Right lobe of liver (tissue), 4 donors: Measurements from ENCODE around the gene POLR3B.

Source experiments
- POLR2A ChIP-seq: fragments of 450-650 bp; IDR thresholded peaks from one replicate; pipeline ENCODE4 v1.6.1; 2017; ENCODE audit warnings: antibody characterized with exemption, mild to moderate bottlenecking
- TF ChIP-seq, protein P1 (sequence below), 4 donors: fragments of 200-600 bp in 3 of 4; fragments of 450-650 bp in 1 of 4; IDR thresholded peaks; one replicate each; pipeline versions ENCODE4 v1.5.1 to v1.8.0; 2016 to 2022; ENCODE audit warnings: antibody characterized with exemption in 4 of 4, mild to moderate bottlenecking in 2 of 4
- donor health status: DM: no; HTN: no; CAD: no.
- donor health status: DM: no; HTN: no; CAD: no.
- donor health status: DM: no; HTN: yes; CAD: no.

DNA sequence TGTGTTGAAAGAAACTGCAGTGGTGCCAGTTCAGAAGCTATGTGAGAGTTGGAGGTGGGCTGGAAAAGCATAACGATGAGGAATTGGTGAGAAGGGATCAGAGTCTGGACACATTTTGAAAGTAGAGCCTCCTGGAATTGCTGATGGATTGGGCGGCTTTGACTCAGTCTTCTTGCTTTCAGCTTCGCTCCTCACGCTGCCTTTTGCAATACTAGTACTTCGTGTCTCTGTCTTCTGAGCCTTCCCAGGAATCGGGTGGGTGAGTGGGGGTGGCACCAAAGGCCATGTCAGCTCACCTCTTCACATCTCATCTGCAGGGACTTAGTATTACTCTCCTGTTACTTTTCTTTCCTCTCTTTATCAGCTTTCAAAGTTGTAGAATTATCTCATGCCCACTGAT, 123.7 kb downstream of the POLR3B start:
- TF ChIP-seq, protein P1, sequence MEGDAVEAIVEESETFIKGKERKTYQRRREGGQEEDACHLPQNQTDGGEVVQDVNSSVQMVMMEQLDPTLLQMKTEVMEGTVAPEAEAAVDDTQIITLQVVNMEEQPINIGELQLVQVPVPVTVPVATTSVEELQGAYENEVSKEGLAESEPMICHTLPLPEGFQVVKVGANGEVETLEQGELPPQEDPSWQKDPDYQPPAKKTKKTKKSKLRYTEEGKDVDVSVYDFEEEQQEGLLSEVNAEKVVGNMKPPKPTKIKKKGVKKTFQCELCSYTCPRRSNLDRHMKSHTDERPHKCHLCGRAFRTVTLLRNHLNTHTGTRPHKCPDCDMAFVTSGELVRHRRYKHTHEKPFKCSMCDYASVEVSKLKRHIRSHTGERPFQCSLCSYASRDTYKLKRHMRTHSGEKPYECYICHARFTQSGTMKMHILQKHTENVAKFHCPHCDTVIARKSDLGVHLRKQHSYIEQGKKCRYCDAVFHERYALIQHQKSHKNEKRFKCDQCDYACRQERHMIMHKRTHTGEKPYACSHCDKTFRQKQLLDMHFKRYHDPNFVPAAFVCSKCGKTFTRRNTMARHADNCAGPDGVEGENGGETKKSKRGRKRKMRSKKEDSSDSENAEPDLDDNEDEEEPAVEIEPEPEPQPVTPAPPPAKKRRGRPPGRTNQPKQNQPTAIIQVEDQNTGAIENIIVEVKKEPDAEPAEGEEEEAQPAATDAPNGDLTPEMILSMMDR (IDR thresholded peaks at IDR 0.05): no peak
- TF ChIP-seq POLR2A: no peak
